ENCODE results near the gene VGLL4.
"Not testable (repeated sequence)": the region's sequence is repeated elsewhere in the genome, so short reads cannot be mapped to it uniquely, and the experiment has no call there.

VGLL4 gene

DNA sequence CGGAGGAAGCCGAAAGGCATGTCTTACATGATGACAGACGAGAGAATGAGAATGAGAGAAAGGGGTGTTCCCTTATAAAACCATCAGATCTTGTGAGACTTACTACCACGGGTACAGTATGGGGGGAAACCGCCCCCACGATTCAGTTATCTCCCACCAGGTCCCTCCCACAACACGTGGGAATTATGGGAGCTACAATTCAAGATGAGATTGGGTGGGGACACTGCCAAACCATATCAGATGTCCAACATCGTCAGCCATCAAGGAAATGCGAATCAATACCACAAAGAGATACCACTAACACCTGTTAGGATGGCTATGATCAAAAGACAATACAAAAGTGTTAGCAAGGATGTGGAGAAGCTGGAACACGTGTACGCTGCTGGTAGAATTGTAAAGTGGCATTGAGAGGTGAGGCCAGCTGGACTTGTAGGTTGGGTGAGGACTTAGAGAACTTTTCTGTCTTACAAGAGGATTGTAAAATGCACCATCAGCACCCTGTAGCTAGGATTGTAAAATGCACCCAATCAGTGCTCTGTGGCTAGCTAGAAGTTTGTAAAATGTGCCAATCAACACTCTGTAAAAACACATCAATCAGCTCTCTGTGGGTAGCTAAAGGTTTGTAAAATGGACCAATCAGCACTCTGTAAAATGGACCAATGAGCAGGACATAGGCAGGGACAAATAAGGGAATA is 37.5 kb downstream of the VGLL4 start:
- DNase-seq (ENCODE audit: low read depth) = no peak

DNA sequence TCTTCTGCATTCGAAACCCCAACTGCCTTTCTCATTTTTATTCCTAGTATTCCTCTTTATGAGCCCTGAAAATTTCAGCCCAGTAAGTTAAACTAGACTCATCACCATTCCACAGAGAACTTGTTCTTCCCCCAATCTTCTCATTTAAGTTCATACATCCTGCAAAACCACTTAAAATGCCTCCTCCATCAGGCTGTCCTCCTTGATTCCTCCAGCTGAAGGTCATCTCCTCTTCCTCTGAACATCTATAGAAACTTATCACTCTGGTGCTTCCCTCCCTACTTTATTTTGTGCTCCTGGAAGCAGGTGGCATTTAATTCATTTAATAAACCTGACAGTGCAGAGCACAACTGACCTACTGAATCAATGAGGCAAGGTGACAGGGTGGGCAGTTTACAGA is 38.3 kb downstream of the VGLL4 start:
- DNase-seq (ENCODE audit: low read depth) = no peak

DNA sequence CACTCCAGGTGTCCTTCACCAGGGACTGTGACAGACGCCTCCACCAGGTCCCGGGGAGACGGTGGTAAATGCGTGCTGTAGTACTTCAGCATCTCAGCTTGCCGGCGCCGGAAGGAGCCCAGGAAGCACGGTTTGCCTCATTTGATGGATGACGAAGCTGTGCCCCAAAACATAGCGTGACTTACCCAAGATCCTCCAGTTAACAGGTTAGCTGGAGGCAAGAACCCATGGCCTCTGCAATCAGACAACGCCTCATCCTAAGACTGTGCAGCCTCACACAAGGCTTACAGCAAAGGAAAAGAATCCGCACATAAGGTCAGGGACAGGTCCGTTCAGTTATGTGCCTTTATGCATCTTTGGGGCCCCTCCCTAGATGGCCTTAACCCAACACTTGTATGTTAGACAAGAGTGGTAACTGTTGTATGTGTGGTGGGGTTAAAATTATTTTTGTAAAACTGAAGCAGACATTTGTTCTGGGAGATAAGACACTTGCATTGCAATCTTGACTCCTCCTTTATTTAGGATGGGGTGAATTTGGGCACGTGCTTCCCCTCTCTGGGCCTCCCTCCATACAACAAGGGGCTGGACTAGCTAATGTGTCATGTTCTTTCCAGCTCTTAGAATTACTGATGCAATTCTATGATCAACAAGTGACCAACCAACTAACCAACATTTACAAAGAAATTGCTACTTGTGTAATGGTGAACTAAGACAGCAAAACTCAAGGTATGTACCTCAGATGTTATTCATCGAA is 39.4 kb downstream of the VGLL4 start:
- DNase-seq (ENCODE audit: low read depth) = no peak

DNA sequence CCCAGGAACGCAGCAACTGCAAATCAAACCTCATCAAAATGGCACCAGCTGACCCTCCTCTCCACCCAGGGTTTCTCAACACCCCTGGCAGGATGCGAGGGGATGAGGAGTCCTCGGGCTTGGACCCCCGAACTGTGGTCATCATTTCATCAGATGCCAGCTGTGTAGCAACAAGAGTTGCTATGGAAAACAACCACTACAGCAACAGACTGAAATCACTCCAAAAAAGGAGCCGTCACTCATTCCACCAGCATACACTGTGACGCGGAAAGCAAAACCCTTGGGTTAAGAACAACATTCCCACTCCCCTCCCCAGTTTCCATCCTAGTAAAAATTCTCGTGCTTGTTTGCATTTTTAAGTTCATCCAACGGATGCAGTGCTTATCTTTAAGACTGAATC is 40.1 kb downstream of the VGLL4 start:
- peak; percentile 88 for DNase-seq (ENCODE audit: low read depth)

DNA sequence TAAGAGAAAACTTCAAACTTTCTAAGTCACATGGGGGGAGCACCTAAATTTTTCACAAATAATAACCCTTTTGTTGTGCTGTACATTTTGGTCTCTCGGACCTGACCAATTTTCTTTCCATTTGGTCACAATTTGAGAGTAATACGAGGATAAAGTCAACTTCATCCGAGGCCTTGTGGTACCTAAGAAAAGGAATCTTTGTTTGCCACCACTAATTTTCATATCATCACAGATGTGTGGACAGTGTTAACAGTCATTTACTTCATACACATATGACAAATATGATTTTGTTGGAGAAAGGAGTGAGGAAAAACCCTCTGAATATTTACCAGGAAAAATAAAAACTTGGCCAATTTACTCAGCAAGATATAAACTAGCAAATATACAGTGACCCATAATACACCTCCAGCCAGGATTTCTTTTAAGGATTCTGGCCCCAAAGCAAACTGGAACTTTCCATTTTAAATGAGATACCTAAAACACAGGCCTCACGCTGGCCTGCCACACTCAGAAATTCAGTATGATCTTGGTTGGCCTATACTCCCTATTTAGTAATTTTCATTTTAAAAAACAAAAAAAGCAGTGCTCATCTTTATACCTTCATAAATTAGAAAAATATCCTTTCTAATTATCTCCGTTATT is 40.7 kb downstream of the VGLL4 start:
- no peak for DNase-seq (ENCODE audit: low read depth)

DNA sequence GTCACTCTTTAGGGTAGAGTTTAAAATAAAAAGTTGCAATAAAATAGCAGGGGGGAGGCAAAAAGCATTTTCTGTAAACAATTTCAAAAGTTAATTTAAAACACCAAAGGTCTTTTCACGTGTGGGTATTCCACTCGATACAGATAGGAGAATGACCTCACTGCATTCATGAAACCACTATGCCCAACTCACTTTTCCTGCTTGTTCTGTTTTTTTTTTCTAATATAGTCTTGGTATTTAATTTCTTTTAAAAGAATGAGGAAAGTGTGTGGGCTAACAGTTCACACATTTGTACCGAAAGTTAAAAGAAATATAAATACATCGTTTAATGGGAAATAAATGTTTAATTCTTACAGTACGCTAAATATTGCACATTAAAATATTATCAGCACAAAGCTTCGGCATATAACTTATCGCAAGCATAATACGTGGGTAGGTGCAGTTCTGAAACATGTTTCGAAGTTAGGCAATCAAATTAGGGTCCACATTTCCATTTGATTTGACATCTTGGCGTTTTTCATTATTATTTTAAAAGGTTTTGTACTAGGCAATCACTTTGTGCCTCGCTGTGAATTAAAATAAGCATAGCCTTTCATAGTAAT is 41.4 kb downstream of the VGLL4 start:
- DNase-seq (ENCODE audit: low read depth) = no peak

DNA sequence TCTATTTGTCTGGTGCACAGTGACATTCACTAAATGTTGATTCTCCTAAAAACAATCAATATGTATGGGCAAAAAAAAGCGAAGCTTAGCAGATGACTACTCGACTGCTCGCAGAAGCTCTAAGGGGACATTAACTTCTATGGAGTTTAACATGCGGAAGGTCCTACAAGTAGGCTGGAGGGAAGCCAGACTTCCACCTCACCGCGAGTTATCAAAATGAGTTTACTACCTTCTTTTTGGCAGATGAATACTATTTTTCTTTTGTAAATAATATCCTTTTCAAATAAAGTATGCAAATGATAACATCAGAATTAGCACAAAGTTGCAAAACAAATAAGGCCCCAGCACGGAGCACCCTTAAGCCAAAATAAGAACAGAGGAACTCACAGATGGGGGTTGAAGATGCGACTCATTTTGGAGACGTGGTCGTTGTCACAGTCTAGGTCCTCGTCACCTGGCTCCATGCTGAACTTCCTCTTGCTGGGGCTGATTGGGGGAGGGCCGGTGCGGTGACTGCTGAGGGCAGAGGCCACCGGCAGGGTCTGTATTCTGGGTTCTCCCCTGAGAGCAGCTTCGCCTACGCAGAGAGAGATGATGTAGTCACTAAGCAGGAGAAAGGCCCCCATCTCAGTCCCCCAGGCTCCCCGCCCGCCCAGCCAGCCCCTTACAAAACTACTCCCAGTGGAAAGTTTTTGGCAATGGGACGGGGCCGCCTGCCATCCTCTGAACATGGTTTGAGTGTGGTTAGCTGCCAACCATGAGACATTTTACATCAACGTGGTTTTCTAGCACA is 42.1 kb downstream of the VGLL4 start:
- peak; percentile 83 for DNase-seq (ENCODE audit: low read depth)

DNA sequence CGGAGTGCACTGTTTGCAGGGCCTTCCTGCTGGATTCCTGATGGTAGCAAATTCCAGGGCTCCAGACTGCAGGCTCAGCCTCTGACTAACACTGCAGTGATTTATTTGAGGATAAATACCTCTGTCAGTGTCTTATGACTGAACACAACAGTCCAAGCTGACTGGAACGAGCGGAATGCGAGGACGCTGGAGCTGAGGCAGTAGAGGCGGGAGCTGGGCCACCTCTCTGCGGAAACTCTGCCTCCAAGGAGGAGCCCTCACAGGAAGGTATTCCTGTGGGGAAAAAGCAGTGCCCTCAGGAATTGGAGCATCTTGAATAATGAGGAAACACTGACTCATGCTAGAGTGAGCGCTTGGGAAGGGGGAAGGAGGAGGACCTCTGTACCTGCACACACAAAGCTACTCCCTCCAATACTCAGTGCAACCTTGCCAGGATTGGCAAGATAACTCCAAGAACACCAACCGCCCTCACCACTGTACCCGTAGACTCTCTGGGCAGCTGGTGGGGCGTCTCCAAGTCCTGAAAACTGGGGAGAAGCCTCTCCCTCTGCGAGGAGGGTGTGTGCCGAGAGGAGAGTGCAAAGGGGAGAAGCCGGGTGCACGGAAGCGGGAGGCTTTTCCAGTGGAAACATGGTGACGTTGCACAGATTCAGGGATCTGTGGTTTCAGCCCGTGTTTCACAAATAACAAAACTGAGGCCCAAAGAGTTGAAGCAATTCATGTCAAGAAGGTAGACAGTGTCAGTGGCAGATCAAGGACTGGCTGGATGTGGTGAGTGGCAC is 43.0 kb downstream of the VGLL4 start:
- peak; percentile 95 for DNase-seq (ENCODE audit: low read depth)

DNA sequence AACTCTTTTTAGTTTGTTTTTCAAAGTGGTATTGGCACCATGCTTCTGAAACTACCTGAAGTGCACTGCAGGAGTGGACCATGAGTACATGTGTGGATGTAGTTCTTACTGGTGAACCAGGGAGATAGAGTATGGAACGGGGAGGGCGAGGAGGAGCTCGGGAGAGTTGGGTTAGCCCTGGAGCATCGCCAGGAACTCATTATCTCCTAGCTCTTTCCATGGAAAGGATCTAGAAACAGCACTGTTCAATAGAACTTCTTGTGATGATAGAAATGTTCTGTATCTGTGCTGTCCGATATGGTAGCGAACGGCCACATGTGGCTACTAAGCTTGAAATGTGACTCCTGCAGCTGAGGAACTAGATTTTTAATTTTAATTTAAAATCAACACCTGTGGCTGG is 47.3 kb downstream of the VGLL4 start:
- DNase-seq (ENCODE audit: low read depth) = no peak

DNA sequence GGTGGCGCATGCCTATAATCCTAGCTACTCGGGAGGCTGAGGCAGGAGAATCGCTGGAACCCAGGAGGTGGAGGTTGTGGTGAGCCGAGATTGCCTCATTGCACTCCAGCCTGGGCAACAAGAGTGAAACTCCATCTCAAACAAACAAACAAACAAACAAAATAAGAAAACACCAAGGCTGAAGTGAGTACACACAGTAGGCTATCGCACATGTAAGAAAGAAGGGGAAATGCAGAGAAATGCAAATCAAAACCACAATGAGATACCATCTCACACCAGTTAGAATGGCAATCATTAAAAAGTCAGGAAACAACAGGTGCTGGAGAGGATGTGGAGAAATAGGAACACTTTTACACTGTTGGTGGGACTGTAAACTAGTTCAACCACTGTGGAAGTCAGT is 48.7 kb downstream of the VGLL4 start:
- not testable (repeated sequence) for DNase-seq (ENCODE audit: low read depth)

DNA sequence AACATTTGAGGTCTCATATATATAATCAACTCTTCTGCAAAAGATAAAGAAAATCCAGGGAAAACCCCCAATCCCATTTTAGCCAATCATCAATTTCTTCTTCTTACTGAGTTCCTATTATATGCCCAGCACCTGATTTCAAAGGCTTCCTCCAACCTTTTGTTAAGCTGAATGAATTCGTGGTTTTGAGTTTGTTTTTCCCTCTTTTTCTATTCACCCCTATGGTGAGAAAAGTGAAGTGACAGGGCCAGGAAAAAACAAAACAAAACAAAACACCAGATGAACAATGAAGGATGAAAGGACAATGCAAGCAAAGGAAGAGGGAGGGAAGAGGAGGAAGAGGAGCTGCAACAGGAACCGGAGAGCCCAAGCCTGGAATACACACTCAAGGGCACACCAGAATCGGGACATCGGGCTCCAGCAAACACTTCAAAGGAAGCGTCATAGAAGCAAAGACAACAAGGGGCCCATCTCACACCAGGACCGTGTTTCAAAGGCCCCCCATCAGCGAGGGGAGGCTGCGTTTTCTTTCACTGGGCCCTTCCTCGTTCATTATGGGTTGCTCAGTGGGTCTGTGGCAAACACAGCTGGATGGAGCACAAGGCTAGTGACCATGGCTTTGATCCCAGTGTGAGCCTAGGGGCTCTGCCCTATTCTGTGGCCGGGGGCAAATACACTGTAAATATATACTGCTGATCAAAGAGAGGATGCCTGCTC is 50.2 kb downstream of the VGLL4 start:
- DNase-seq (ENCODE audit: low read depth) = no peak

DNA sequence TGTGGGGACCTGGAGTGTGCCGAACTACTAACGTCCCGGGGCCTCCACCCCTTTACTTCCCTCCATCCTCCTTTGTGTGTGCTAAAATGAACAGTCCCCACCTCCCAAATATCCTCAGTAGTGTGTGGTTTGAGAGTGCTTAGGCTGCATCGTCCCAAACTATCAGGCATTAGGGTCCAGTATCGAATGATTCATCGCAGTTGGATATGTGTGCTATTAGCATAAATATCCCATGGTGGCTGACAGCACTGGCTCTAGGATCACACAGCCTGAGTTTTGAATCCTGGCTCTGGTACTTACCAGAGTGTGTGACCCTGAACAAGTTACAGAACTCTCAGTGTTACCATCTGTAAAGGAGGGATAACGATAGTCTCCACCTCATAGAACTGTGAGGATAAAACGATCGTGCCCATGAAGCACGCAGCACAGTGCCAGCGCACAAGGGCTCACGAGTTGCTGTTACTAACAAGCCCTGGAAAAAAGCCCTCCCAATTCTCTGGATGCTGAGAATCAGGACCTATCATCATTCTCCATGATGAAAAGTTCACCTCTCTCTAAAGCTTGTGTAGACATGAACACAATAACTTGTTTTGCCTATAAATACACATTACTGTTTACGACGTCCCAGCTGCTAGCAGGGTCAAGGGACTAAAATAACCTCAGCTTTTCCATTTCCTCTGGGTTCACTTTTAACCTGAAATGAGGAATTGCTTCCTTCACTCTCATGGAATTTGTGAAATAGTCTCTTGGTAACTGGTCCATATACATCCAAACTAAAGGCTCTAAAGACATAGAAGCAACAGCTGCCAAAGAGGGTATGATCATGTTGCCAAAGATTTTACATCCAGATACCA is 51.0 kb downstream of the VGLL4 start:
- DNase-seq (ENCODE audit: low read depth) = no peak

DNA sequence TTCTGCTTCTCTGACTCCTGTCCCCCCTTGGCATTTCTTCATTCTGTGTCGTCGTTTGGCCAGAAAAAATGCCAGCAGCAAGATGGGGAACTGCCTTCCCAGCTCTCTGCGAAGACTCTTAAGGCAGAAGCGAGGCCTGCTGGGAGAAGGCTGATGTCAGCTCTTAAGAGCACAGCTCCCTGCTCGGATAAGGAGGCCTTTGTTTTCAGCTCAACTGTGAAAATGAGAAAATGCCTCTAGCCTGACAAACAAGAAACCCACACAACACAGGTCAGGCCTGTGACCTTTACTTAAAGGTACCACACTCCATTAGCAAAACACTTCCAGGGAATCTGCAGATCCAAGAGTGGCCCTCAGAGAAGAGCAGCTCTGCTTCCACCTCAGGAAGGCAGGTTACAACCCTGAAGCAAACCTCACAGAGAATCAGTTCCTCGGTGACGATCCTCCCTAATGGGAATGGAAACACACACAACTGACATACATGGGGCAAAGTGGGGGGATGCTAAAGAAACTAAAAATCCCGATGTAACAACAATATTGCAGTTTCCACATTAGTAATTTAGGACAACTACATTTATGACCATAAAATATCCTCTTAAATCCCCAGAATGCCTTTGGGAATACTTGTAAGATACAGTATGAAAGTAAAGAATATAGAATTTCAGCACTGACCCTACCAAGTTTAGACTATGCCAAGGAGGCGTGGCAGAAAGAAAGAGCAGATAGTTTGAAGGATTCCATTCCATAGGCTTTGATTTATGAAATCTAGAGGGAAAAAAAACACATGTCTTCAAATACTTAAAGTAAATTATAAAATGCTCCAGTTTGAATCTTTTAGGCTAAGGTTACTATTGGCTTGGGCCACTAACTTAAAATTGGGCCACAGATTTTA is 52.1 kb downstream of the VGLL4 start:
- DNase-seq (ENCODE audit: low read depth) = no peak

DNA sequence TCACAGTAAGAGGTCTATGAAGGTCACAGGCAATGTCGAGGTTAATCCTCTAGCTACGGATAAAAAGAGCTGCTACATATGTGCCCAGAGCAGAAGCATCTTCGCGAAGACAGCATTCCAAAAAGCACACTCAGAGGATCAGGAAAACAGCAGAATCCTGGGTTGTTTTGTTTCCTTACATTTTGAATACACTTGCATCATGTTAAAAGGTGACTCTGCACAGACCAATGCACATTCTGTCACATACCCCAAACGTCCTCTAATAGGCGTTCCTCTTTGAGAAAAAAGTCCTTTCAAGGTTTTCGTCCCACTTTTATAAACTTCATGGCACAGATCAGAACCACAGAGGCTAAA is 52.7 kb downstream of the VGLL4 start:
- DNase-seq (ENCODE audit: low read depth) = no peak

DNA sequence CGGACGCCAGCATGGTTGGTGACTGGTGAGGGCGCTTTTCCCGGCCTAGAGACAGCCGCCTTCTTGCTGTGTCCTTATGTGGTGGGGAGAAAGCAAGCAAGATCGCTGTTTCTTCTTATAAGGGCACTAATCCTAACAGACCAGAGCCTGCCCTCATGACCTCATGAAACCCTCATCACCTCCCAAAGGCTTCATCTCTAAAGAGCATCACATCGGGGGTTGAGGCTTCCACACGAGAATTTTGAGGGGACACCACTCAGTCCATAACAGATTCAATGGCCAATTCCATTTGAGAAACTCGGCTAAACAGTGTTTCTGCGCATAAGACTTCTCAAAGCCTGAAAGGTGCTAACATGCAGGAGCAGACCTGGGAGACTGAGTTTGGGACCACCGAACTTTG is 54.0 kb downstream of the VGLL4 start:
- no peak for DNase-seq (ENCODE audit: low read depth)

DNA sequence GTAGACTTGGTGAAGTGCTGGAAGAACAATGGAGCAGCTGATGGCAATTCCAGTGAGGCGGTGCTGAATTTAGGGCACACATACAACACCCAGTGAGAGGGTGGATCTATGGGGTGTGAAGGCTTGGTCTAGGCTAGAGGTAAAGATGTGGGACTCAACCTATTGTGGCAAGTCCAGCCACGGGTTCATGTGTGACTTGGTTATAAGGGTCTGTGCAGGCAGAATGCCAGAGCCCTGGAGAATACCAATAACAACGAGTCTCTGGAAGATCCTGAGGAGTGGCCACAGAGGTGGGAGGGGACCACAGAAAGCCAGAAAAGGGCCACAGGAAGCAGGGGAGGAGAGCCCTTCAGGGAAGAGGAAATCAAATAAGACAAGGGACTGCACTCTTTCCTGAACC is 55.0 kb downstream of the VGLL4 start:
- no peak for DNase-seq (ENCODE audit: low read depth)

DNA sequence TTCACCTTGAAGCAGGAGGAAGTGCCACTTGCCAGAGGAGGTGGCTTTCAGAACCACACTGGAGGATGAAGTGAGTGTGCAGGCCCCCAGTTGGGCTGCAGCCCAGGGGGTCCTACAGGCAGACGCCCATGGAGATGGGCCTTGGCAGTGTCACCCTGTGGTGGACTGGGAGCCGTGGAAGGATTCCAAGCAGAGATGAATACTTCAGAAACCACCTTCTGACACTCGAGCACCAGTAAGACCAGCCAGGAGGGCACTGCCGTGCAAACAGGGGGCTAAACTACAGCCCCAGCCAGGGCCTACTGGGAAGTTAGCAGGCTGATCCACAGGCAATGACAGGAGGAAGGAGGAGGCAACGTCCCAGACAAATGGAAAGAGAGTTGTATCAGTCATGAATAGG is 55.4 kb downstream of the VGLL4 start:
- DNase-seq (ENCODE audit: low read depth) = no peak

DNA sequence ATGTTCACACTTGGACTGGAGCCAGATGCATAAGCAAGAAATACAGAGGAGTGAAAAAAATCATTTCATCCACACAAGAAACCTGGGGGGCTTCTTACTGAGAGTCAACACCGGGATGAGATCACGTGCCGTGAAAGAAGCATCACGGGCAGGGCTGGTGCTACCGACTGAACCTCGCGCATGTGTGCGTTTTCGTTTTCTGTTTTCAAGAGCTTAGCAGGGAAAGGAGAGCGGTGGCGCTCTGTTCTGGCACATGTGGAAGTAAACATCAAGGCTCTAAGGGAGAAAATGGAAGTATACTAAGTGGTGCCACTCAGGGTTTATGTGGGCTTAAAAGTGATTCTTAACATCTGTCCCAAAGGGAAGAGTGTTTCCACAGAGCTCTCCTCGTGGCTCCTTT is 55.9 kb downstream of the VGLL4 start:
- DNase-seq (ENCODE audit: low read depth) = no peak

DNA sequence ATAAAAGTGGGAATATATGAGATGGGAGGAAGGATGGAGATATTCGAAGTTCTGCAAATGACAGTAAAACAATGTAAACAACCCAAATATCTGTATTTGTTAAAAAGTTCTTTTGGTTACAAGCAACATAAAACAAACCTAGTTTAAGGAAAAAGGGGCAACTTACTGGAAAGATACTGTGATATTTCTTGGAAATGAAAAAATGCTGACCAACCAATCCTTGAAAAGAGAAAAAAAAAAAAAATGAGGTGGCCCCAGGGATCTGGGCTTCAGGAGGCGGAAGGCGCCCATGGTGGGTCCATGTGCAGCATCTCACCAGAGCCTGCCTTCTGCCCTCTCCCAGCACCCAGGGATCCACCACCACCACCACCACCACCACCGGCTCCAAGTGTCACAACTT is 59.1 kb downstream of the VGLL4 start:
- no peak for DNase-seq (ENCODE audit: low read depth)

All from stromal cell of bone marrow (primary cell).